SKM-1 treated with dmso at 0.1 percent for 144 hours (cell line): ENCODE results near the gene CDC42EP5.
"Not testable (repeated sequence)": the region's sequence is repeated elsewhere in the genome, so short reads cannot be mapped to it uniquely, and the experiment has no call there.

Experiments
- DNase-seq: peaks from one replicate; lab custom pipeline; 2025; ENCODE audit not compliant: unreplicated experiment; lab: John Stamatoyannopoulos, UW

CDC42EP5 gene

GRCh38 chr19:54489766-54490165 is 16.7 kb upstream of the CDC42EP5 start:
- DNase-seq = no peak

- DNase-seq = no peak
These were observed 16.2 kb upstream of the CDC42EP5 start for GRCh38 chr19:54489341-54489740.

DNA sequence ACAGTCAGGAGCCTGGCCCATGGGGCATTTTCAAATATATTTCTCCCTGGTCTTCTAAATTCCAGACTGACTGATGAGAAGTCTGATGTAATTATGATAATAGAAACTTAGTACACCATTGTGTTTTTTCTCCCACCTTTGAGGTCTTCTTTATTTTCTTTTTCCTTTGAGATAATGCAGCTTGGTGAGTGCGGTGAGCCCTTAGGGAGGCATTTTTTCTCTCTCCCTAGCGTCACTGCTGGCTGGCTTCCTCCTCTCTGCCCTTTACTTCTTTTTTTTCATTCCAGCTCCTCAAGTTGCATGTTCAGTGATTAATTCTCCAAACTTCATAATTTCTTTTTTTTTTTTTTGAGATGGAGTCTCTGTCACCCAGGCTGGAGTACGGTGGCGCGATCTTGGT is 12.8 kb upstream of the CDC42EP5 start:
- no peak for DNase-seq

DNA sequence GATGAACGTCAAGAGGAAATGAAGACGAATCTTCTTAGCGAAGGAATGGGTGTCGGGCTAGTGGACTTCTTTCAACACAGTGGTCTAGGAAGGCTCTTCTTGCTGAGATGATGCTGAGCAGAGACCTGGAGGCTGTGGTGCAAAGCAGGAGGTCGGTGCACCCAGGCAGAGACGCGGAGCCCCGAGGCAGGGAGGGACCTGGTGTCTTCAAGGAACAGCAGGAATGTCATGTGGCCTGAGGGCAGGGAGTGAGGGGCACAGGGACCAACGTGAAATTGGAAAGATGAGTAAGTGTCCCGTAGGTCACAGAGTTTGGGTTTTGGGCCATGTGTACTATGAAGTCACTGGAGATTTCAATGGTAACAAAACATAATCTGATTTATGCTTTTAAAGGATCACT is 11.4 kb upstream of the CDC42EP5 start:
- DNase-seq = no peak

GRCh38 chr19:54482889-54483288 is 9.8 kb upstream of the CDC42EP5 start:
- no peak for DNase-seq

DNA sequence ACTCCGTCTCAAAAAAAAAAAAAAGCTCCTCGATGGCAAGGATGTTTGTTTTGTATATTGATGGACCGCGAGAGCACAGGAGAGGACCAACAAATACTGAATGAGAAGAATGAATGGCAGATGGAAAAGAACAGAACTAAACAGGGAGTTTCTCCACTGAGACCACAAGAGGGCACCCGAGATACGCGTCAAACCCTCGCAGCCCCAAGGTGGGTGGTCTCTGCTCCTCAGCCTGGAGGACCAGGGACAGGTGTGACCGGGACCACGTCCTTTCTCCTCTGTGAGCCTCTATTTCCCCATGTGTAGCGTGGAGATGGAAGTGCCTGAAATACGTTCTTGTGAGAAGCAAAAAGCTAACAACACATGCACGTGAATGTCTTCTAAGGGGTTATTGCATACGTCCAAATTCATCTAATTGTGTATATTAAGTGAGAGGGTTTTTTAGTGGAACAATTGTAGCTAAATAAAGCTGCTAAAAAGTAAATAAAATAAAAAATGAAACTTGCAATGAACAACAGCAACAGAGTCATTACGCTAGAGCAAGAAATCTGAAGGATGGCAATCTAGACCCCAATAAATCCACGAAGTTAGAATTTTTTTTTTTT is 8.3 kb upstream of the CDC42EP5 start:
- peak; percentile 17 for DNase-seq

DNA sequence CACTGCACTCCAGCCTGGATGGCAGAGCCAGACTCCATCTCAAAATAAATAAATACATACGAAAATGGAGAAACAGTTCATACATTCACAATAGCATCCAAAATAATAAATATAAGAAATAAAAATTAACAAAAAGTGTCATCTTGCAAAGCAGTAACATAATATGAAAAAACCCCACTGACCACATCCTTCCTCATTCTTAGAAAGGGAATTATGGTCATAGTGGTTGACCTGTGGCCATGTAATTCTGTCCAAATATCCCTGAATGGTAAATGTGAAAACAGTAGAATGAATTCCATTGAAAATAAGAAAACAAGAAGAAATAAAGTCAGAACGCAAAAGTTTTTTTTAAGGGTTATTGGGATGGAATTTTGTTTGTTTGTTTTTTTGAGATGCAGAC is 7.0 kb upstream of the CDC42EP5 start:
- DNase-seq = peak; percentile 14

GRCh38 chr19:54478677-54479266 is 5.7 kb upstream of the CDC42EP5 start:
- peak; percentile 17 for DNase-seq

DNA sequence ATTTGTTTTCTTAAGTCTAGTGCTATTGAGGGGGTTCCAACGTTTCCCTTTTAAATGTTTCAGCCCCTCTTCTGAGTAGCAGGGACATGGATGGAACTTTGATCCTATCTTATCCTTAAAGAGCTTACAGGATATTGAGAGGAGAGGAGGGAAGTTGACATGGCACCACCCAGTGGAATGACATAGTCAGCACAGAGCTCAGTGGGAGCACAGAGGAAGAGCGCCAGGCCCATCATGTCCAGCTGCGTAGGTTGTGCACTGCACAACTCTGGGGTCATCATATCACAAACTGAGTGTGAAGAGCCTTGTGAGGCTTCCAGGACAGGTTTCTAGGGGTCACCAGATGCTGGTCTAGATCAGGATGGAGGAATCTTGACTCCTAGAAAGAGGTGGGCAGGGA is 4.6 kb upstream of the CDC42EP5 start:
- DNase-seq = no peak

- DNase-seq = no peak
These were observed 2.6 kb upstream of the CDC42EP5 start for GRCh38 chr19:54475706-54476105.

DNA sequence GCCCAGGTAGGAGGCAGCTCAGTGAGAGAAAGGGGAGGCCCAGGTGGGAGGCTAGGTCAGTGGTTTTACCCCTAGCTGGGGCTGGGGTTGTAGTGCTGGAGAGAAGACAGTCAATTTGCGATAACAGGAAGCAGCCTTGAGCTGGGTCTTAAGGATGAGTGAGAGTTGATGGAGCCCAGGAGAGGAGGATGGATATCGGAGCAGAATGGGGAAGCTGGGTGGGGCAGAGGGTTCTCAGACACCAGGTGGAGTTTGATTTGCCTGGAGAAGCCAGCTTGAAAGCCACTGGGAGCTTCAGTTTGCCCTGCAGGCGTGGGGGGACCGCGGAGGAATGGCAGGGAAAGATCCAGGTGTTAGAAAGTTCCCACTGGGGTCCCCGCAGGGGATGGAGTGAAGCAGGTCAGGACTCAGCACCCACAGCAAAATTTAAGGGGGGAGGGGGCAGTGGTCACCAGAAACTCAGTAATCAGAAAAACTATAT is 836 bp upstream of the CDC42EP5 start:
- no peak for DNase-seq

- no peak for DNase-seq
These were observed 1.9 kb downstream of the CDC42EP5 start for GRCh38 chr19:54470991-54471782.

DNA sequence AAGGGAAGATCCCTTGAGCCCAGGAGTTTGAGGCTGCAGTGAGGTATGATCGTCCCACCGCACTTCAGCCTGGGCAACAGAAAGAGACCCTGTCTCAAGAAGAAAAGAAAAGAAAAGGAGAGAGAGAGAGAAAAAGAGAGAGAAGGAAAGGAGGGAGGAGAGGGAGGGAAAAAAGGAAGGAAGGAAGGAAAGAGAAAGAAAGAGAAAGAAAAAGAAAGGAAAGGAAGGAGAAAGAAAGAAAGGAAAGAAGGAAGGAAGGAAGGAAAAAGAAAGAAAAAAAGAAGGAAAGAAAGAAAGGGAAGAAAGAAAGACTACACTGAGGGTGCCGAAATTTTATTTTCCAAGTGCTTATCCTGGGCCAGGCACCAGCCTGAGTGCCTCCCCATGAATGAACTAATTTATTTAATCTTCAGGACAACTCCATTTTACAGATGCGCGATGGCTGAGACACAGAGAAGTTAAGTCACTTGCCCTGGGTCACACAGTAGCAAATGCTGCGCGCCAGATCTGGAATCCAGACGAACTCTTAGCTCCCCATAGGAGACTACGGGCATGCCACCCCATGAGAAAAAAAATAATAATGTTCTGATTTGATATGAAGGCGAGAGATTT is 2.7 kb downstream of the CDC42EP5 start:
- no peak for DNase-seq

GRCh38 chr19:54469496-54469934 is 3.6 kb downstream of the CDC42EP5 start:
- no peak for DNase-seq

- not testable (repeated sequence) for DNase-seq
These were observed 7.0 kb downstream of the CDC42EP5 start for GRCh38 chr19:54466110-54466480.

GRCh38 chr19:54465426-54466109 is 7.5 kb downstream of the CDC42EP5 start:
- DNase-seq = no peak

- peak; percentile 64 for DNase-seq
These were observed 8.3 kb downstream of the CDC42EP5 start for GRCh38 chr19:54464630-54465425.

DNA sequence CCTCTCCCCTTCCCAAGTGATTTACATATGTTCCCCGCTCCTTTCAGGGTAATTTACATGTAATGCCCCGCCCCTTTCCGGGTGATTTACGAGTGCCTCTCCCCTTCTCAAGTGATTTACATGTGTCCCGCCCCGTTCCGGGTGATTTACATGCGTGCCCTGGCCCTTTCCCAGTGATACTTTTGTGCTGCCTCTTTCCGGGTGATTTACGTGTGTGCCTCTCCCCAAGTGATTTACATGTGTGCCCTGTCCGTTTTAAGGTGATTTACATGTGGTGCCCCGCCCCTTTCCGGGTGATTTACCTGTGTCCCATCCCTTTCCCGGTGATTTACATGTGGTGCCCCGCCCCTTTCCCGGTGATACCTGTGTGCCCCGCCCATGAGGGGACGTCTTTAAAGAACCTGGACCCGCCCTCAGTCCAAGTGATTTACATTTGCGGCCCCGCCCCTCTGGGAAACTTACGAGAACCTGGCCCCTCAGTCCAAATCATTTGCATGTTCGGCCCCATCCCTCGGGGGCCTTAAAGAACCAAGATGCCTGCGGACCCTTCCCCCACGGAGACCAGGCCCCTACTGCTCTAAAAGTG is 9.0 kb downstream of the CDC42EP5 start:
- DNase-seq = peak; percentile 70

DNA sequence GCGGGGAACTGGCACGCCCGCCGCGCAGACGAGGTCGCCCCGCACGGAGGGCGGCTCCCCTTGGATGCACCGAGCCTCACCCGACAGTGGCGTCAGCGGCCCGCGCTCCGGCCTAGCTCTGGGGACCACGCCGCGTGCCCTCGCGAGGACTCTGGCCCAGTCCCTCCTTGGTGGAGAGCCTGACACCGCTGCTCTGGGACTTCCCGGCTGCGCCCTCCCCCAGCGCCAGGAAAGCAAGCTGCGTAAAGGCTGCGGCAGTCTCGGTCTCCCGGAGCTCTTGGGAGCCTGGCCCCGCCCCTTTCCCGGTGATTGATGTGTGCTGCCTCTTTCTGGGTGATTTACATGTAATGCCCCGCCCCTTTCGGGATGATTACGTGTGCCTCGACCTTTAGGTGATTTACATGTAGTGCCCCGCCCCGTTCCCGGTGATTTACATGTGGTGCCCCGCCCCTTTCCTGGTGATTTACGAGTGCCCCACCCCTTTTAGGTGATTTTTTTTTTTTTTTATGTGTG is 9.5 kb downstream of the CDC42EP5 start, which contains the start of gene LENG9:
Gene LENG9, minus strand, starts transcription at position 248 of the 513 bp plus-strand sequence. CDS start 252 bp downstream, outside the sequence.
- peak; percentile 79 for DNase-seq
